HepG2 (cell line): ENCODE measurements around the gene PGS1. TPM values are rescaled to one million over a fixed set of nuclear protein-coding genes. Genes with fewer than 3 reads are reported as not detected.

Experiments
- ATF2 ChIP-seq: sonication (generic); formaldehyde crosslinking; IDR thresholded peaks from 2 replicates; pipeline ENCODE4 v1.4.0; 2020; ENCODE audit warnings: missing genetic modification reagents
- ATRX ChIP-seq: sonication (generic); formaldehyde crosslinking; IDR thresholded peaks from 2 replicates; pipeline ENCODE4 v1.4.0; 2020; ENCODE audit warnings: missing genetic modification reagents, borderline replicate concordance
- DMTF1 ChIP-seq: sonication (generic); formaldehyde crosslinking; IDR thresholded peaks from 2 replicates; pipeline ENCODE4 v1.4.0; 2020; ENCODE audit warnings: mild to moderate bottlenecking, missing genetic modification reagents
- FOXM1 ChIP-seq: sonication (generic); formaldehyde crosslinking; IDR thresholded peaks from 2 replicates; pipeline ENCODE4 v1.5.0; 2020; ENCODE audit warnings: missing genetic modification reagents
- GLMP ChIP-seq: sonication (generic); formaldehyde crosslinking; IDR thresholded peaks from 2 replicates; pipeline ENCODE4 v1.9.0; 2021; ENCODE audit warnings: missing genetic modification reagents, mild to moderate bottlenecking, borderline replicate concordance
- IRF1 ChIP-seq: sonication (generic); formaldehyde crosslinking; IDR thresholded peaks from 2 replicates; pipeline ENCODE4 v1.4.0; 2020; ENCODE audit warnings: low read depth, mild to moderate bottlenecking, missing genetic modification reagents
- MAFK ChIP-seq, 2 experiments: IDR thresholded peaks in 1 of 2; conservative IDR thresholded peaks in 1 of 2; 2 replicates each; pipeline ENCODE4 v1.6.1; 2011; ENCODE audit warnings: improper control_type of control experiment in 2 of 2, low read length in 2 of 2
- POLR2AphosphoS2 ChIP-seq: IDR thresholded peaks from 2 replicates; pipeline ENCODE4 v1.6.1; 2011; ENCODE audit warnings: low read depth, low read length, improper control_type of control experiment
- SNAPC4 ChIP-seq: sonication (generic); formaldehyde crosslinking; IDR thresholded peaks from 2 replicates; pipeline ENCODE4 v1.4.0; 2020; ENCODE audit warnings: mild to moderate bottlenecking, missing genetic modification reagents
- SP5 ChIP-seq: IDR thresholded peaks from 2 replicates; pipeline ENCODE4 v1.6.1; 2016; ENCODE audit warnings: low read depth, borderline replicate concordance
- ZNF225 ChIP-seq: sonication (generic); formaldehyde crosslinking; IDR thresholded peaks from 2 replicates; pipeline ENCODE4 v1.4.0; 2020; ENCODE audit warnings: mild to moderate bottlenecking, missing genetic modification reagents
- ZNF296 ChIP-seq: sonication (generic); formaldehyde crosslinking; conservative IDR thresholded peaks from 2 replicates; pipeline ENCODE4 v1.5.0; 2020; ENCODE audit warnings: mild to moderate bottlenecking, missing genetic modification reagents
- ZNF430 ChIP-seq: sonication (generic); formaldehyde crosslinking; IDR thresholded peaks from 2 replicates; pipeline ENCODE4 v1.9.0; 2021; ENCODE audit warnings: mild to moderate bottlenecking, missing genetic modification reagents
- ZNF550 ChIP-seq: sonication (generic); formaldehyde crosslinking; IDR thresholded peaks from 2 replicates; pipeline ENCODE4 v1.4.0; 2020; ENCODE audit warnings: mild to moderate bottlenecking, missing genetic modification reagents, borderline replicate concordance
- ZNF740 ChIP-seq: sonication (generic); formaldehyde crosslinking; IDR thresholded peaks from 2 replicates; pipeline ENCODE4 v1.4.0; 2020; ENCODE audit warnings: missing genetic modification reagents
- ZNF782 ChIP-seq: sonication (generic); formaldehyde crosslinking; IDR thresholded peaks from 2 replicates; pipeline ENCODE4 v1.4.0; 2020; ENCODE audit warnings: missing genetic modification reagents, mild to moderate bottlenecking, borderline replicate concordance
- ZNF83 ChIP-seq: sonication (generic); formaldehyde crosslinking; IDR thresholded peaks from 2 replicates; pipeline ENCODE4 v1.4.0; 2020; ENCODE audit warnings: missing genetic modification reagents, mild to moderate bottlenecking, borderline replicate concordance
- ZNF883 ChIP-seq: sonication (generic); formaldehyde crosslinking; IDR thresholded peaks from 2 replicates; pipeline ENCODE4 v1.5.1; 2020; ENCODE audit warnings: mild to moderate bottlenecking, missing genetic modification reagents; ENCODE audit errors: not compliant biosample characterization
- ZZZ3 ChIP-seq: sonication (generic); formaldehyde crosslinking; IDR thresholded peaks from 2 replicates; pipeline ENCODE4 v1.4.0; 2020; ENCODE audit warnings: missing genetic modification reagents, mild to moderate bottlenecking, borderline replicate concordance
- polyA plus RNA-seq, 8 experiments: library from polyadenylated mRNA; depleted of rRNA in 3 of 8; stranded (reverse) in 7 of 8; unstranded in 1 of 8; fragments of >200 nt; fragmentation: Illumina TruSeq in 4 of 8; extraction: Trizol in 4 of 8; gene quantifications; 2 replicates each; pipeline versions ENCODE4 v1.2.1 to v1.2.3, GENCODE V29; 2011 to 2016; ENCODE audit warnings: low read depth in 4 of 8, missing spikeins in 1 of 8, mixed read lengths in 1 of 8; ENCODE audit not compliant: insufficient read depth in 1 of 8
- total RNA-seq, 5 experiments: library from RNA; depleted of rRNA; stranded (reverse); fragments of >200 nt; fragmentation: Illumina TruSeq; extraction: Trizol; gene quantifications; 2 replicates each; pipeline ENCODE4 v1.2.3, GENCODE V29; 2016; ENCODE audit warnings: low read depth in 1 of 5

PGS1 gene
- total and polyA plus RNA-seq, 2 of the 13 experiments (the other 11 are each of a cell fraction or from before 2014, with no cell fraction given) = 25.9 to 31.5 TPM

GRCh38 chr17:78399693-78400144 is 21.3 kb downstream of the PGS1 start (continued):
- TF ChIP-seq SNAPC4 (CRISPR knock-in tag) (no peak), ZNF782 (CRISPR knock-in tag) (no peak), ZNF296 (CRISPR knock-in tag) (no peak), SP5 (CRISPR knock-in tag) (peak; percentile 48; the same call in 1 of the 2 replicates), ZNF430 (CRISPR knock-in tag) (no peak), ZNF740 (CRISPR knock-in tag) (no peak), ZNF883 (CRISPR knock-in tag) (peak; percentile 62), POLR2AphosphoS2 (no peak), ATF2 (CRISPR knock-in tag) (no peak), IRF1 (CRISPR knock-in tag) (no peak), ATRX (CRISPR knock-in tag) (no peak), ZZZ3 (no peak), MAFK (conservative IDR thresholded peaks at IDR 0.05 in 1 of 2, IDR thresholded peaks at IDR 0.05 in 1 of 2; ENCODE audit: low read length in 2 of 2) (no peak), FOXM1 (CRISPR knock-in tag) (no peak), DMTF1 (CRISPR knock-in tag) (no peak), ZNF550 (CRISPR knock-in tag) (no peak), ZNF225 (no peak), GLMP (no peak), ZNF83 (CRISPR knock-in tag) (no peak)
